ENCODE results near the gene MCOLN1. TPM values are rescaled to one million over a fixed set of nuclear protein-coding genes. Genes with fewer than 3 reads are reported as not detected.
A peak's percentile ranks its signal among the peaks of the same experiment; 100 is the strongest.
"Not testable (repeated sequence)": the region's sequence is repeated elsewhere in the genome, so short reads cannot be mapped to it uniquely, and the experiment has no call there.

The MCOLN1 gene
- total RNA-seq, 1 donor from 2014 or later, result 2.8 TPM

DNA sequence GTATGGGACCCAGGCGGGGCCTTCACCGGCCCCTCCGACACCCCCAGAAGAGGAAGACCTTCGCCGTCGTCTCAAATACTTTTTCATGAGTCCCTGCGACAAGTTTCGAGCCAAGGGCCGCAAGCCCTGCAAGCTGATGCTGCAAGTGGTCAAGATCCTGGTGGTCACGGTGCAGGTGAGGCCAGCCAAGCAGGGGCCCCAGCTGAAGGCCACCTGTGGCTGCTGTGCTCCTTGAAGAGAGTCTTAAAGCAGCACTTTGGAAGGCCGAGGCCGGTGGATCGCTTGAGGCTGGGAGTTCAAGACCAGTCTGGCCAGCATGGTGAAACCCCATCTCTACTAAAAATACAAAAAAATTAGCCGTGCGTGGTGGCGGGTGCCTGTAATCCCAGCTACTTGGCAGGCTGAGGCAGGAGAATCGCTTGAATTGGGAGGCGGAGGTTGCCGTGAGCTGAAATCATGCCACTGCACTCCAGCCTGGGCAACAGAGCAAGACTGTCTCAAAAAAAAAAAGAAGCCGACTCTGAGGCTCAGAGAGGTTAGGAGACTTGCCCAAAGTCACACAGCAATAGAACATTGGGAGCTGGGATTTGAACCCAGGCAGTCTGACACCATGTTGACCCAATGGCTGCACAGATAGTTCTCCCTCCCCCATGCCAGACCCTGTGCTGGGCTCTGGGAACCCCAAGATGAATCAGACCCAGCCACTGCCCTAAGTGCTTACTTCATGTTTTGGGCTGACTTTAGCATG, 2.7 kb downstream of the MCOLN1 start:
- no peak for DNase-seq (ENCODE audit: low read depth in 2 of 2)

DNA sequence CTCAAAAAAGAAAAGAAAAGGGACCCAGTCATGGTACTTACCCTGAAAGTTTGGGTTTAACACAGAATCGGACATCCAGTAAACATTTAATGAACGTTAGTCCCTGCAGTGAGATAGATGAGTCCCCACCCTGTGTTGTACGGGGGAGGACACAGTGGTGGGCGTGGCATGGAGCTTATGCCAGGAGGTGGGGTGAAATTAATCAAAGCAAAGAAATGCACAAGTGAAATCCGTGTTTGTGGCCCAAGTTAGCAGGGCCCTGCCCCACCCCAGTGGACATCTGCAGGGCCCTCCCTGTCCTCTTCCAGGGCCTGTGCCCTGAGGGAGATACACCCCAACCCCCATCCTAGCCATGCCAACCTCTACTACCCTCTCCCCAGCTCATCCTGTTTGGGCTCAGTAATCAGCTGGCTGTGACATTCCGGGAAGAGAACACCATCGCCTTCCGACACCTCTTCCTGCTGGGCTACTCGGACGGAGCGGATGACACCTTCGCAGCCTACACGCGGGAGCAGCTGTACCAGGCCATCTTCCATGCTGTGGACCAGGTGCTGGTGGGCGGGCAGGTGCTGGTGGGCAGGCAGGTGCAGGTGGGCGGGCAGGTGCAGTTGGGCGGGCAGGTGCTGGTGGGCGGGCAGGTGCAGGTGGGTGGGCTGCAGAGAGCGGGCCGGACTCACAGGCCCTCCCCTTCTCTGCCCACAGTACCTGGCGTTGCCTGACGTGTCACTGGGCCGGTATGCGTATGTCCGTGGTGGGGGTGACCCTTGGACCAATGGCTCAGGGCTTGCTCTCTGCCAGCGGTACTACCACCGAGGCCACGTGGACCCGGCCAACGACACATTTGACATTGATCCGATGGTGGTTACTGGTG, 3.9 kb downstream of the MCOLN1 start:
- no peak for DNase-seq (ENCODE audit: low read depth in 2 of 2)

DNA sequence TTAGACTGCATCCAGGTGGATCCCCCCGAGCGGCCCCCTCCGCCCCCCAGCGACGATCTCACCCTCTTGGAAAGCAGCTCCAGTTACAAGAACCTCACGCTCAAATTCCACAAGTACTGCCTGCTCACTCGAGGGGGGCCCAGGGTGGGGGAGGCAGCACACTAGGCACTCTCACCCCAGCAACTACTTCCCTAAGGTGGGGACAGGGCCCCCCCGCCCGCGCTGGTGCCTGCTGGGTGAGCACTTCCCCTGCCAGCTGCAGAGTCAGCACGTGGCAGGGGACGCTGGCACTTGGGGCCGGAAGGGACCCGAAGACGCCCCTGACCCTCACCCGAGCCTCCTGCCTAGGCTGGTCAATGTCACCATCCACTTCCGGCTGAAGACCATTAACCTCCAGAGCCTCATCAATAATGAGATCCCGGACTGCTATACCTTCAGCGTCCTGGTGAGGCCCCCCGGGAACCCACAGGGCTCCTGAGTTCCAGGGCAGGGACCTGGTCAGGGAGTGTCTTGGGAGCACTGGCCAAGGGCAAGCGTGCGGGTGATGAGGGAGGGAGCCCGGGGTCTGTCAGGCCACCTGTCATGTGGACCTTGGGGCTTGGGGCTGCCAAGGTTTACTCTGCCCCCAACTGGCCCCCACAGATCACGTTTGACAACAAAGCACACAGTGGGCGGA, 5.2 kb downstream of the MCOLN1 start:
- DNase-seq (ENCODE audit: low read depth in 2 of 2), result no peak

DNA sequence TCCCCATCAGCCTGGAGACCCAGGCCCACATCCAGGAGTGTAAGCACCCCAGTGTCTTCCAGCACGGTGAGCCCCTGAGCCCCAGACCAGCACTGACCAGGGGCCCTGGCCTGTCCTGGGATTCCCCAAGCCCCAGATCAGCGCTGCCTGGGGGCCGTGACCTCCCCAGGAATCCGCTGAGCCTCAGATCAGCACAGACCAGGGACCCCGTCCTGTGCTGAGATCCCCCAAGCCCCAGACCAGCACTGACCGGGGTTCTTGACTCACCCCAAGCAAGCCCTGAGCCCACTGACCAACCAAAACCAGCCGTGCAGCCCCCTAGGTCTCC, 5.7 kb downstream of the MCOLN1 start:
- no peak for DNase-seq (ENCODE audit: low read depth in 2 of 2)

DNA sequence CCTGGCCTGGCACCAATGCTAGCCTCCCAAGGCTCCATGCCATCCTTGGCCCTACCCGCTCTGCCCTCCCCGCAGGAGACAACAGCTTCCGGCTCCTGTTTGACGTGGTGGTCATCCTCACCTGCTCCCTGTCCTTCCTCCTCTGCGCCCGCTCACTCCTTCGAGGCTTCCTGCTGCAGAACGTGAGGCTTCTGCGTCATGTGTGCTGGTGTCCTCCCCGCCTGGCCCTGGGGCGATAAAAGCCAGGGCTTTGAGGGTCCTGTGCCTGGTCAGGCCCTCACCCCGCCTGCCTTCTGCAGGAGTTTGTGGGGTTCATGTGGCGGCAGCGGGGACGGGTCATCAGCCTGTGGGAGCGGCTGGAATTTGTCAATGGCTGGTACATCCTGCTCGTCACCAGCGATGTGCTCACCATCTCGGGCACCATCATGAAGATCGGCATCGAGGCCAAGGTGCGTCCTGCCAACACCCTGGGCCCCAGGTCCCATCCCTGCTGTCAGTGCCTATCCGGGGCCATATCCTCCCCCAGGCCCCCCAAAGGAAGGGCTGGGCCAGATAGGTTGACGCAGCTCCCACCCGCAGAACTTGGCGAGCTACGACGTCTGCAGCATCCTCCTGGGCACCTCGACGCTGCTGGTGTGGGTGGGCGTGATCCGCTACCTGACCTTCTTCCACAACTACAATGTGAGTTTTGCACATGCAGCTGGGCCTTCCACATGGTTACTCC, 6.3 kb downstream of the MCOLN1 start:
- no peak for DNase-seq (ENCODE audit: low read depth in 2 of 2)

DNA sequence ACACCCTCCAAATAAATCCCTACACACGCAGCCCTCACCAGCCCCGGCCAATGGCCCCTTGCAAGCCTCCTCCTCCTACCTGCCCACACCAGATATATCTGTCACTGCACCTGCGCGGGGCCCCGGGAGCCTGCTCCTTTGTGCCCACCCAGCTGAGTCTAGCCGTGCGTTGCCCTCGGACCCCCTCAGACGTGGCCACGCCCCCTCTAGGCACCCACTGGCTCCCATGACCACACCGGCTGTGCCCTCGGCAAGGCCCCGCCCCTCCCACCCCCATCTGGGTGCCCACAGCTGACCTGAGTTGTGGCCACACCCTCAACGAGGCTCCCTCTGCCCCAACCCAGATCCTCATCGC, 6.8 kb downstream of the MCOLN1 start:
- no peak for DNase-seq (ENCODE audit: low read depth in 2 of 2)

DNA sequence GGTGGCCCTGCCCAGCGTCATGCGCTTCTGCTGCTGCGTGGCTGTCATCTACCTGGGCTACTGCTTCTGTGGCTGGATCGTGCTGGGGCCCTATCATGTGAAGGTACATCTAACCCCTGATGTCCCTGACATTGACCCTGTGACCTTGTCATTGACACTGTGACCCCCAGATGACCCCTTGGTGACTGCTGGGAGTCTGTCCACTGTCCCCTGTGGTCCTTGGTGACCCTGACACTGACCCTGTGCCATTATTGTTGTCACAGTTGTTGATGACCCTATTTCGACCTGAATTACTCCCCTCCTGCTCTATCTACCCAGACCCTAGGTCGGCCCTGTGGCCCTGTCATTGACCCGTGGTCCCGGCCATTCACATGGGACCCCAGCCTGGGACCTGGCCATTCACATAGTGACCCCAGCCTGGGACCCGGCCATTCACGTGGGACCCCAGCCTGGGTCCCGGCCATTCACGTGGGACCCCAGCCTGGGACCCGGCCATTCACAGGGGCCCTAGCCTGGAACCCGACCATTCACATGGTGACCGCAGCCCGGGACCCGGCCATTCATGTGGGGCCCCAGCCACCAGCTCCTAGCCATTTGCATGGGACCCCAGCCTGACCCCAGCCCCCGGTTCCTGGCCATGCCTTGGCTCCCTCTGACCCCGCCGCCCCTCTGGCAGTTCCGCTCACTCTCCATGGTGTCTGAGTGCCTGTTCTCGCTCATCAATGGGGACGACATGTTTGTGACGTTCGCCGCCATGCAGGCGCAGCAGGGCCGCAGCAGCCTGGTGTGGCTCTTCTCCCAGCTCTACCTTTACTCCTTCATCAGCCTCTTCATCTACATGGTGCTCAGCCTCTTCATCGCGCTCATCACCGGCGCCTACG, 7.4 kb downstream of the MCOLN1 start:
- no peak for DNase-seq (ENCODE audit: low read depth in 2 of 2)

DNA sequence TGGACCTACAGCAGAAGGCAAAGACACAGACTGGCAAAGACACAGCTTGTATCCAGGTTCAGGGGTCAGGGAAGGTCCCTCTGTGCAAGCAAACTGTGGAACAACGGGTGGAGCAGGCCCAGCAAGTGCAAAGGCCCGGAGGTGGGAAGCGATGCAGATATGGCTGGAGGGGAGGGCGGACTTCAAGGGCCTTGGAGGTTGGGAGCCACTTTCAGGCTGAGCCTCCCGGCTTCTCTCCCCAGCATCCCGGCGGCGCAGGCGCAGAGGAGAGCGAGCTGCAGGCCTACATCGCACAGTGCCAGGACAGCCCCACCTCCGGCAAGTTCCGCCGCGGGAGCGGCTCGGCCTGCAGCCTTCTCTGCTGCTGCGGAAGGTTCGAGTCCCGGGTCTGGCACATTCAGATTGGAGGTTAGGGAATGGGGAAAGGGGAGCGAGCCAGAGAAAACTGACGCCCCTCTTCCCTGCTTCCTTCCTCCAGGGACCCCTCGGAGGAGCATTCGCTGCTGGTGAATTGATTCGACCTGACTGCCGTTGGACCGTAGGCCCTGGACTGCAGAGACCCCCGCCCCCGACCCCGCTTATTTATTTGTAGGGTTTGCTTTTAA, 11.0 kb downstream of the MCOLN1 start:
- DNase-seq (ENCODE audit: low read depth in 2 of 2), result peak in 1 of 2 donors; percentile 30

DNA sequence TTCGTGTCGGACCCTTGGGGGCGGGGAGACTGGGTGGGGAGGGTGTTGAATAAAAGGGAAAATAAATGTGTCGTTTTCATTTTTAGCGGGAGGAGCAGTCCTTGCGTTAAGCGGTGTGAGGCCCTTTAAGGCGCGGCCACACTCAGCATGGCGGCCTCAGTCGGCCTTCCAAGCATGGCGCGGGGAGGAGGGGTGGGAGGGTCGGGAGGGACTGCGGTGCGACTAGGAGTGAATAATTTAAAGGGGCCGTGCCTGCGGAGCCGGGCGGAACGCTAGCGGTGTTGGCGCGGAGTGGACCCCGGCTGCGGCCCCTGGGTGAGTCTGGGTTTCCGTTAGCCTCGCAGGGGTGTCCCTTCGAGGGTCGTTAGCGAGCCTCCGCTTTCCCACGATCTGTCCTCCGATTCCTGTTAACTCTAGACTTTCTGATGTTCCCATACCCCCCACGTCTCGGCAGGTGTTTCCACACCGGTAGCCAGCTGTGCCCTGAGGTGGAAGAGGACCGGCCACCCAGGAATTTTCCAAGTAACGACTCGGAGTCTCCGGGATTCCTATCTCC, 11.6 kb downstream of the MCOLN1 start:
- peak; percentile 71 to 89 for DNase-seq (ENCODE audit: low read depth in 2 of 2)

DNA sequence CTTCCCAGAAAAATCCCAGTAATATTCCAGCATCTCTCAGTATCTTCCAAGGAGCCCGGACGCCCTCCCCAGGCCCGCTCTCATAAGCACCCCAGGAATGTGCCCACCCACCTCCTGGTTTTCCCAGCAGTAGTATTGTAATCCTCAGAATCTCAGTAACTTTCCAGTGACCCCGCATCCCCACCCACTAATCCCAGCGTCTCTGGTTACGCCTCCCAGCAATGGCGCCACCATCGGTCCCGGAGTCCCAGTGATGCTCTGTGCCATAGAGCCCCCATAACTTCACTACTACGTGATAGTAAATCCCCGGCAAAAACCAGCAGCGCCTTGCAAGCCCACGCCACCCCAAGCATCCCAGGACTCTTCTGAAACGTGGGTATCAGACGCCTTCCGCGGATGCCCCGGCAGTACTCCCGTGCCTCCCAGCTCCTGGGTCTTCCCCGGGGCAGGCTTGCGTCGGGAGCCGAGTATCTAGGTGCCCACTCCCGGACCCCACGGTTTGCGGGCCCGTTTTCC, 12.2 kb downstream of the MCOLN1 start:
- peak; percentile 55 to 94 for DNase-seq (ENCODE audit: low read depth in 2 of 2)

DNA sequence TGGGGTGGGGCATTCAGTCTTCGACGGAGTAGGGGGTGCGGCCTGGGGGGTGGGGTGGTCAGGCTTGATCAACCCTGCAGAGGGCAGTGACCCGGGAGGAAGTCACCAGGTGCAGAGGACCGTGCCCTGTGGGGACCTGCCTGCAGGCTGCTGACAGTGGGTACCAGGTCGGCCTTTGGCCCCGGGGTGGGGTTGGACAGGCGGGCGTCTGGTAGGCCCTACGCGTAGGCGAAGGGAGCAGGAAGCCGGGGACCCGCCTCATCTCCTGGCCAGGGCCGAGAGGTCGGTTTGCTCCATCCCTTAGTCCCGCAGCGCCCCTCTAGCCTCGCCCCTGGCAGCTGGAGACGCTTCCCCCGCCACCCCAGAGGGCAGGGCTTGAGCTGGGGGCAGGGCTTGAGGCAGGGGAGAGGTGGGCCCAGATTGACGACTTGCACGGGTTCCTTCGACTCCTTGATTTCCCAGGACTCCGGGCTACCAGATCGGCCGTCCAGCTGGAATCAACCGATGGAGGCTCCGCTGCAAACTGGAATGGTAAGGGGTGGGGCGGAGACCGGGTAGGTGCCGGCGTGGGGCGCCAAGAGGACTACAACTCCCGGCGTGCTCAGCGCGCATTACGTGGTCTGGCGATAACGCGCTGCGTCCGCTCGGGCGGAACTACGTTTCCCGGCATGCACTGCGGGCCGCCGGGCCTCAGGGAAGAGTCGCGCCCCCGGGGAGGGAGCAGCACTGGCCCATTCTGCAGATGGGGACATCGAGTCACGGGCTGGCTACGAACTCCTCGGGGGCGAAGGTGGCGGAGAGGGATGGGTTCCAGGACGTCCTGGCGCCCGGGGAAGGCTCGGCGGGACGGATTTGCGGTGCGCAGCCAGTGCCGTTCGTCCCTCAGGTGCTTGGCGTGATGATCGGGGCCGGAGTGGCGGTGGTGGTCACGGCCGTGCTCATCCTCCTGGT, 12.9 kb downstream of the MCOLN1 start, which contains the start of gene PNPLA6:
TSS of gene PNPLA6 (plus strand) at position 671 of the 951 bp plus-strand sequence. CDS start at position 743, 72 bp downstream.
- DNase-seq (ENCODE audit: low read depth in 2 of 2), result peak; percentile 88 to 95

DNA sequence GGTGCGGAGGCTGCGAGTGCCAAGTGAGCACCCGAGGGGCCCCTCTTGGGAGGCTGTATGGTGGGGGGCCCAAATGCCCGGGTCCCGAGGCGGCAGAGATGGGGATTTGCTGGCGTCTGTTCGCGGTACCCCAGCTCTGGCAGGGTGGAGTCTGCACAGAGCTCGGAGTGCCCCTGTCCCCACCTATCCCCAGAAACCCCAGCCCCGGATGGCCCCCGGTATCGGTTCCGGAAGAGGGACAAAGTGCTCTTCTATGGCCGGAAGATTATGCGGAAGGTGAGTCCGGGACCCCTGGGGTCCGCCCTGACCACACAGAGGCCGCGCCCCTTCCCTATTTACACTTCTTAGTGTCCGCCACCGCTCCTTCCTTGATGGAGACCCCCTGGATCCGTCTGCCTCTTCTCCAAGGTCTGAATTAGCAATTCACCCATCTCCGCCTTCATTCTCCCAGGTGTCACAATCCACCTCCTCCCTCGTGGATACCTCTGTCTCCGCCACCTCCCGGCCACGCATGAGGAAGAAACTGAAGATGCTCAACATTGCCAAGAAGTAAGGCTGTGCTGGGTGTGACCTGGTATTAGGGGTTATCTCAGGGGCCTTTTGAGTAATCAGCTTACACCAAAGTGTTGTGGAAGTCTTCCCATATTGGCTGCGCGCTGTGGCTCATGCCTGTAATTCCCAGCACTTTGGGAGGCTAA, 13.7 kb downstream of the MCOLN1 start:
- no peak for DNase-seq (ENCODE audit: low read depth in 2 of 2)

DNA sequence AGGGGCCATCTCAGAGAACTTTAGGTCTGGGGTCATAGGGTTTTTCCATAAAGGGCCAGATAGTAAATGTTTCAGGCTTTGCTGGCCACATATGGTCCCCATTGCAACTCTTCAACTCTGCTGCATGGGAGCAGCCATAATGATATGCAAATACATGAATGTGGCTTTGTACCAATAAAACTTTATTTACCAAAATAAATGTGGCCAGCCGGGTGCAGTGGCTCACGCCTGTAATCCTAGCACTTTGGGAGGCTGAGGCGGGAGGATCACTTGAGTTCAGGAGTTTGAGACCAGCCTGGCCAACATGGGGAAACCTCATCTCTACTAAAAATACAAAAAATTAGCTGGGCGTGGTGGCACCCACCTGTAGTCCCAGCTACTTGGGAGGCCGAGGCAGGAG, 16.6 kb downstream of the MCOLN1 start:
- not testable (repeated sequence) for DNase-seq (ENCODE audit: low read depth in 2 of 2)

DNA sequence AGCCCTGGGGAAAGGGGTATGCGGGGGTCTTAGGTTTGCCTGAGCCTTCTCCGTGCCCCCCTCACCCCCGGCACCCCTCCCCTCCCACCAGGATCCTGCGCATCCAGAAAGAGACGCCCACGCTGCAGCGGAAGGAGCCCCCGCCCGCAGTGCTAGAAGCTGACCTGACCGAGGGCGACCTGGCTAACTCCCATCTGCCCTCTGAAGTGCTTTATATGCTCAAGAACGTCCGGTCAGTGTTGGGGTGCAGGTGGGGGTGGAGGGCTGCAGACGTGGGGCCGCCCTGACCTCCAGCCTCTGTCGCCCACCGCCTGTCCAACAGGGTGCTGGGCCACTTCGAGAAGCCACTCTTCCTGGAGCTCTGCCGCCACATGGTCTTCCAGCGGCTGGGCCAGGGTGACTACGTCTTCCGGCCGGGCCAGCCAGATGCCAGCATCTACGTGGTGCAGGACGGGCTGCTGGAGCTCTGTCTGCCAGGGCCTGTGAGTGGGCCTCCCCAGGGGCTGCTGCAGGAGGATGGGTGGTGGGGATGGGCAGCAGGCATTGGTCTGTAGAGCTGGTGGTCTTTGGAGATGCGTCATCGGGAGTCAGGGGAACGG, 17.5 kb downstream of the MCOLN1 start:
- DNase-seq (ENCODE audit: low read depth in 2 of 2), result no peak

DNA sequence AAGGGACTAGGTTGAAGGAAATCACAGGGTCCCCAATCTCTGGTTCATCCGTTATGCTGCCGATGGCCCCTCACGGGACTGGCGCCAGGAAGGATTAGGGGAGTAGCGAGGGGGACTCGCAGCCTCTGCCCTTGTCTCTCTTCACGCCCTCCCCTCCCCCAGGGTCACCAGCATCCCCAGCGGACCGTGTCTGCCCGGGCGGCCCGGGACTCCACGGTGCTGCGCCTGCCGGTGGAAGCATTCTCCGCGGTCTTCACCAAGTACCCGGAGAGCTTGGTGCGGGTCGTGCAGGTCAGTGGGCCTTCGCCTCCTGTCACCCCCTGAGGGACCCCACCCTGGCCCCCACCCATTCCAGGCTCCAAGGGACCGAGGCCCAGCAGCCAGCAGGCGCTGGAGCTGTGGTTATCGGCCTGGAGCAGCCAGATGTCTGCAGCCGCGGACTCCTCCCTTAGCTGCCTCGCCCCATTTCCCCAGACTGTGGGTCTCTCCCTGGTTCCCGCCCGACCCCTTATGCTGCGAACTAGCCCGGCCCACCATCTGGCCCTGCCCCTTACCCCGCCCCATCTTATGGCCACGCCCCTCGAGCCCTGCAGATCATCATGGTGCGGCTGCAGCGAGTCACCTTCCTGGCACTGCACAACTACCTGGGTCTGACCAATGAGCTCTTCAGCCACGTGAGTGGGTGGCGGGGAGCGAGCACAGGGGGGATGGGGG, 18.5 kb downstream of the MCOLN1 start:
- peak in 1 of 2 donors; percentile 38 for DNase-seq (ENCODE audit: low read depth in 2 of 2)

DNA sequence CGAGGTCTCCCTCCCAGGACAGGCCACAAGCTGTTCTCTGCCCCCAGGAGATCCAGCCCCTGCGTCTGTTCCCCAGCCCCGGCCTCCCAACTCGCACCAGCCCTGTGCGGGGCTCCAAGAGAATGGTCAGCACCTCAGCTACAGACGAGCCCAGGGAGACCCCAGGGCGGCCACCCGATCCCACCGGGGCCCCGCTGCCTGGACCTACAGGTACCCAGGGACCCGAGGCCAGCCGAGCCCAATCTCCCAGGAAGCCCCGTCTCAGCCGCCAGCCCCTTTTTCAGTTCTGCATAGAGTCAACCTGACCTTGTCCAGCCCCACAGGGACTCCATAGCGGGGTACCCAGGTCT, 19.0 kb downstream of the MCOLN1 start:
- no peak for DNase-seq (ENCODE audit: low read depth in 2 of 2)

All from dermis microvascular lymphatic vessel endothelial cell (primary cell).